ENCODE results near the gene TIMP2.

TIMP2 gene

GRCh38 chr17:78959803-78960202 is 34.6 kb upstream of the TIMP2 start:
- Histone ChIP-seq H3K4me1 (ENCODE audit: insufficient read depth, low read length) (no peaks in the 10 kb centered on the region), H3K4me3 (ENCODE audit: low read depth in 1 of 2, low read length in 2 of 2) (no peak overlapping the region), H3K27ac (ENCODE audit: low read length) (no peak overlapping the region), H3K9ac (ENCODE audit: low read depth, low read length) (no peak overlapping the region), H3K4me2 (ENCODE audit: insufficient read depth, low read length) (no peak overlapping the region), H4K20me1 (ENCODE audit: insufficient read depth, low read length) (no peaks in the 10 kb centered on the region; the same call in 1 of the 2 replicates), H3K79me2 (ENCODE audit: insufficient read depth, low read length) (no peaks in the 10 kb centered on the region), H3K36me3 (ENCODE audit: insufficient read depth, low read length) (no peaks in the 10 kb centered on the region), H3K9me3 (ENCODE audit: insufficient read depth, low read length, severe bottlenecking) (no peaks in the 10 kb centered on the region), H3K27me3 (ENCODE audit: insufficient read depth, low read length, poor library complexity) (peaks cover 3% of the 10 kb centered on the region), H2AFZ (ENCODE audit: low read depth, low read length) (no peak overlapping the region)
- TF ChIP-seq EZH2 (IDR thresholded peaks at IDR 0.05; ENCODE audit: borderline replicate concordance, low read depth, low read length, severe bottlenecking) (no peak), CTCF (IDR thresholded peaks at IDR 0.05; ENCODE audit: borderline replicate concordance, extremely low read depth, low read length, poor library complexity, severe bottlenecking) (no peak)
- no peak for DNase-seq
- no peak for ATAC-seq (ENCODE audit: insufficient read depth, low read depth)

DNA sequence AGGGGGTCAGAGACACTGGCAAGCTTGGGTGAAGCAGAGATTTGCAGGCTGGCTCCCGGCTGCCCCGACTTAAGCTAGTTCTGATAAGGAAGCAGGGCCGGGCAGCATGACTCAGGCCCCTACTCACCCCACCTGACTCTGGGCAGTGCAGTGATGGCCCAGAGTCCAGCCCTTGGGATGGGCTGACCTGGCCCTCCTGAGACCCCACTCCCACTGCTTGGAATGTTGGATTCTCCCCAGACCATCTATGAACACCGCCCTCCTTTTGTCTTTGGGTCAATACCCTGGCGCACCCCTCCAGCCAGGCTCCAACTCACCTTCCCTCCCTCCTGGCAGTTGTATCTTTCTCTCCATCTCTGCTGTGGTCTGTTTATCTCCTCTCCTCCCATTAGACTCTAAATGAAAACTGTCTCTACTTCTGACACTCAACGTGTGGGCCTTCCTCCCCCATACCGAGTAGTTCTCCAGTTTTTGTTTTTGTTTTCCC is 33.5 kb upstream of the TIMP2 start:
- no peak for DNase-seq
- TF ChIP-seq EZH2 (IDR thresholded peaks at IDR 0.05; ENCODE audit: borderline replicate concordance, low read depth, low read length, severe bottlenecking): no peak
- TF ChIP-seq CTCF (IDR thresholded peaks at IDR 0.05; ENCODE audit: borderline replicate concordance, extremely low read depth, low read length, poor library complexity, severe bottlenecking): no peak
- Histone ChIP-seq H3K27ac (ENCODE audit: low read length) (no peak overlapping the region), H3K27me3 (ENCODE audit: insufficient read depth, low read length, poor library complexity) (peaks cover 3% of the 10 kb centered on the region), H3K36me3 (ENCODE audit: insufficient read depth, low read length) (no peaks in the 10 kb centered on the region), H3K9me3 (ENCODE audit: insufficient read depth, low read length, severe bottlenecking) (no peaks in the 10 kb centered on the region), H3K4me2 (ENCODE audit: insufficient read depth, low read length) (no peak overlapping the region), H3K79me2 (ENCODE audit: insufficient read depth, low read length) (no peaks in the 10 kb centered on the region), H2AFZ (ENCODE audit: low read depth, low read length) (no peak overlapping the region), H3K4me1 (ENCODE audit: insufficient read depth, low read length) (no peaks in the 10 kb centered on the region), H3K4me3 (ENCODE audit: low read depth in 1 of 2, low read length in 2 of 2) (no peak overlapping the region), H3K9ac (ENCODE audit: low read depth, low read length) (no peak overlapping the region), H4K20me1 (ENCODE audit: insufficient read depth, low read length) (no peaks in the 10 kb centered on the region)
- no peak for ATAC-seq (ENCODE audit: insufficient read depth, low read depth)

- peaks cover 3% of the 10 kb centered on the region for H3K27me3 ChIP-seq (ENCODE audit: insufficient read depth, low read length, poor library complexity)
- no peak overlapping the region for H3K4me2 ChIP-seq (ENCODE audit: insufficient read depth, low read length)
- H3K9ac ChIP-seq (ENCODE audit: low read depth, low read length): no peak overlapping the region
- H3K9me3 ChIP-seq (ENCODE audit: insufficient read depth, low read length, severe bottlenecking): no peaks in the 10 kb centered on the region
- H2AFZ ChIP-seq (ENCODE audit: low read depth, low read length): no peak overlapping the region
- H4K20me1 ChIP-seq (ENCODE audit: insufficient read depth, low read length): no peaks in the 10 kb centered on the region
- DNase-seq: no peak
- H3K4me1 ChIP-seq (ENCODE audit: insufficient read depth, low read length): no peaks in the 10 kb centered on the region
- H3K27ac ChIP-seq (ENCODE audit: low read length): no peak overlapping the region
- no peaks in the 10 kb centered on the region for H3K79me2 ChIP-seq (ENCODE audit: insufficient read depth, low read length)
- ATAC-seq (ENCODE audit: insufficient read depth, low read depth): no peak
- TF ChIP-seq CTCF (IDR thresholded peaks at IDR 0.05; ENCODE audit: borderline replicate concordance, extremely low read depth, low read length, poor library complexity, severe bottlenecking): no peak
- TF ChIP-seq EZH2 (IDR thresholded peaks at IDR 0.05; ENCODE audit: borderline replicate concordance, low read depth, low read length, severe bottlenecking): no peak
- H3K4me3 ChIP-seq (ENCODE audit: low read depth in 1 of 2, low read length in 2 of 2): no peak overlapping the region
- H3K36me3 ChIP-seq (ENCODE audit: insufficient read depth, low read length): no peaks in the 10 kb centered on the region
Measured at GRCh38 chr17:78957128-78957527, 31.9 kb upstream of the TIMP2 start.

GRCh38 chr17:78956254-78956653 is 31.1 kb upstream of the TIMP2 start:
- Histone ChIP-seq H3K4me2 (ENCODE audit: insufficient read depth, low read length) (no peak overlapping the region), H2AFZ (ENCODE audit: low read depth, low read length) (no peak overlapping the region), H3K4me1 (ENCODE audit: insufficient read depth, low read length) (no peaks in the 10 kb centered on the region), H3K27me3 (ENCODE audit: insufficient read depth, low read length, poor library complexity) (peaks cover 3% of the 10 kb centered on the region), H3K9ac (ENCODE audit: low read depth, low read length) (no peak overlapping the region), H3K36me3 (ENCODE audit: insufficient read depth, low read length) (no peaks in the 10 kb centered on the region), H3K79me2 (ENCODE audit: insufficient read depth, low read length) (no peaks in the 10 kb centered on the region), H3K27ac (ENCODE audit: low read length) (no peak overlapping the region), H3K9me3 (ENCODE audit: insufficient read depth, low read length, severe bottlenecking) (peaks cover under 1% of the 10 kb centered on the region), H3K4me3 (ENCODE audit: low read depth in 1 of 2, low read length in 2 of 2) (no peak overlapping the region), H4K20me1 (ENCODE audit: insufficient read depth, low read length) (no peaks in the 10 kb centered on the region)
- DNase-seq: no peak
- TF ChIP-seq CTCF (IDR thresholded peaks at IDR 0.05; ENCODE audit: borderline replicate concordance, extremely low read depth, low read length, poor library complexity, severe bottlenecking): no peak
- no peak for TF ChIP-seq EZH2 (IDR thresholded peaks at IDR 0.05; ENCODE audit: borderline replicate concordance, low read depth, low read length, severe bottlenecking)
- no peak for ATAC-seq (ENCODE audit: insufficient read depth, low read depth)

Measured in DND-41 (cell line).